Esophagus mucosa (tissue), 1 donor: ENCODE results near the gene FICD. TPM values are rescaled to one million over a fixed set of nuclear protein-coding genes. Genes with fewer than 3 reads are reported as not detected.

Experiments used
- ATAC-seq: fragments of 200-7000 bp; cut with Tn5 transposase; one replicate; pipeline ENCODE4 v1.9.1; 2020
- total RNA-seq: library from RNA; stranded (reverse); gene quantifications from one replicate; pipeline ENCODE4 v1.2.4, GENCODE V29; 2023
- donor health status: DM: yes; HTN: yes; CAD: no.

Gene FICD
- total RNA-seq, 1 donor from 2014 or later, result 1.1 TPM

DNA sequence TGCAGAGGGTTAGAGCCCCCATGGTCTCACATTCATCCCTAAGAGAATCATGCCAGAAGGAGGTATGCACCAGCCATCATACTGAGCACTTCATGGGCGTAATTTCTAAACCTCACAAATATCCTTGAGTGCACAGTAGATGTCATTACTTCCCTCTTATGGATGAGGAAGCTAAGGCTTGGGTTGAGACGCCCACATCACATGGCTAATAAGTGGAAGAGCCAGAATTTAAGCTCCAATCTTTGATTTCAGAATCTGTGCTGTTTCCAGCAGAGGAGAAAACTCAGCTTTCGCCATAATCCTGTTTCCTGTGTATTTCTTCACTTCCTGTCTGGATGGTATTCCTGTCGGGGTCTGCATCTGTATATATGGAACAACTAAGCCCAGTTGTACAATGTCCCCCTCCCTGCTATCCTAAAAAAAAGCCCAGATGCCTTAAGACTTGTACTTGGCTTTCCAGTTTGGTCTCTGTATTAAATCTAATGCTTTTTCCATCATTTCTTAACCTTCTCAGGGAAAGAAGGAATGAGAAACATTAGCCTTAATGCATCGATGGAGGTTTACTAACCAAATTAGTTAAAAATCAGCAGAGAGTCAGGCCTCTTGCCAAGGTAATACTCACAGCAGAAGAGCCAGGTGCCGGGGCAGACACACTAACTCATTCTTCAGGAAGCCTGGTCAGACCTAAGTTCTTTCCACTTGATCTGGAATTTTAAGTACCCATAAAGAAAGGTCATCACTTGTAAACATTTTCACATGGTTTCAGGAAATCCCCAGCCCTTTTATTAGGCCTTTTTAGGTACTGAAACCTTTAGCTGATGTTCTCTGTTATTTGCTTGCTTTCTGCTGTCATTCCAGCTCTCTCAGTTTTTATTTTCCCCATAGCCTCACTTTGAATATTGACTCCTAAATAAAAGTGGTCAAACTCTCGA is 52.6 kb downstream of the FICD start:
- ATAC-seq, result no peak

GRCh38 chr12:108568338-108569154 is 53.5 kb downstream of the FICD start:
- ATAC-seq, result no peak

Other genes starting within 250 kb of the FICD start
- 0.56 TPM for gene CMKLR1, start 176.0 kb upstream of the FICD start, total RNA-seq
- 25.7 TPM for gene SART3, start 45.9 kb downstream of the FICD start, total RNA-seq
- 51.2 TPM for gene ISCU, start 47.3 kb downstream of the FICD start, total RNA-seq
- 2.0 TPM for gene TMEM119, start 82.8 kb downstream of the FICD start, total RNA-seq
- gene SELPLG, start 118.6 kb downstream of the FICD start, total RNA-seq, result 0.76 TPM
- 107 TPM for gene CORO1C, start 216.2 kb downstream of the FICD start, total RNA-seq